Mesenchymal stem cell (in vitro differentiated cells and primary cell): ENCODE data around the gene AHCY.
A peak's percentile ranks its signal among the peaks of the same experiment; 100 is the strongest.
"Not testable (repeated sequence)": the region's sequence is repeated elsewhere in the genome, so short reads cannot be mapped to it uniquely, and the experiment has no call there.

Experiments used
- DNase-seq: peaks from one replicate; pipeline ENCODE4 v3.0.0-alpha.2; 2013
- H2AFZ ChIP-seq: one replicate; pipeline ENCODE4 v1.6.1; 2013; ENCODE audit warnings: low read depth, mild to moderate bottlenecking, control low read depth, inconsistent platforms, low read length, moderate library complexity
- H2AK5ac ChIP-seq: 2 replicates; pipeline ENCODE4 v1.6.1; 2013; ENCODE audit warnings: low read length, moderate library complexity, mild to moderate bottlenecking, inconsistent platforms; ENCODE audit not compliant: severe bottlenecking
- H2BK120ac ChIP-seq: one replicate; pipeline ENCODE4 v1.6.1; 2013; ENCODE audit warnings: low read depth, mild to moderate bottlenecking, inconsistent platforms, low read length, moderate library complexity
- H2BK12ac ChIP-seq, 2 experiments: one replicate each; pipeline ENCODE4 v1.6.1; 2013; ENCODE audit warnings: inconsistent platforms in 2 of 2, low read length in 2 of 2, mild to moderate bottlenecking in 2 of 2, moderate library complexity in 2 of 2, control low read depth in 1 of 2
- H2BK15ac ChIP-seq: one replicate; pipeline ENCODE4 v1.6.1; 2013; ENCODE audit warnings: mild to moderate bottlenecking, low read depth, inconsistent platforms; ENCODE audit not compliant: poor library complexity, severe bottlenecking
- H2BK5ac ChIP-seq: 2 replicates; pipeline ENCODE4 v1.6.1; 2013; ENCODE audit warnings: low read depth, mild to moderate bottlenecking, low read length, control low read depth, inconsistent platforms; ENCODE audit not compliant: poor library complexity, severe bottlenecking
- H3K14ac ChIP-seq, 2 experiments: one replicate each; pipeline ENCODE4 v1.6.1; 2013; ENCODE audit warnings: inconsistent platforms in 2 of 2, low read length in 2 of 2, control low read depth in 1 of 2, mild to moderate bottlenecking in 1 of 2, moderate library complexity in 1 of 2
- H3K18ac ChIP-seq, 2 experiments: one replicate each; pipeline ENCODE4 v1.6.1; 2013; ENCODE audit warnings: inconsistent platforms in 2 of 2, low read length in 2 of 2, control low read depth in 1 of 2, low read depth in 1 of 2, mild to moderate bottlenecking in 1 of 2
- H3K23ac ChIP-seq, 2 experiments: one replicate each; pipeline ENCODE4 v1.6.1; 2013; ENCODE audit warnings: inconsistent platforms in 2 of 2, low read length in 2 of 2, mild to moderate bottlenecking in 2 of 2, moderate library complexity in 2 of 2, control low read depth in 1 of 2
- H3K27ac ChIP-seq: 2 replicates; pipeline ENCODE4 v1.5.1; 2013; ENCODE audit warnings: mild to moderate bottlenecking, moderate library complexity, low read length, control low read depth, inconsistent platforms; ENCODE audit not compliant: poor library complexity, severe bottlenecking
- H3K27me3 ChIP-seq, 2 experiments: 2 replicates each; pipeline versions ENCODE4 v1.6.1 to v1.7.0; 2013; ENCODE audit warnings: low read length in 2 of 2, mild to moderate bottlenecking in 2 of 2, moderate library complexity in 2 of 2, control low read depth in 1 of 2, inconsistent platforms in 1 of 2; ENCODE audit not compliant: control insufficient read depth in 1 of 2, insufficient read depth in 1 of 2
- H3K36me3 ChIP-seq, 2 experiments: 2 replicates each; pipeline versions ENCODE4 v1.6.1 to v1.7.0; 2013; ENCODE audit warnings: low read length in 2 of 2, control low read depth in 1 of 2, inconsistent platforms in 1 of 2, low read depth in 1 of 2, mild to moderate bottlenecking in 1 of 2; ENCODE audit not compliant: insufficient read depth in 2 of 2, control insufficient read depth in 1 of 2
- H3K4ac ChIP-seq, 2 experiments: one replicate each; pipeline ENCODE4 v1.6.1; 2013; ENCODE audit warnings: inconsistent platforms in 2 of 2, low read length in 2 of 2, mild to moderate bottlenecking in 2 of 2, moderate library complexity in 2 of 2, control low read depth in 1 of 2, low read depth in 1 of 2
- H3K4me1 ChIP-seq: 2 replicates; pipeline ENCODE4 v1.6.1; 2013; ENCODE audit warnings: low read depth, low read length, control low read depth; ENCODE audit not compliant: control insufficient read depth, insufficient read depth
- H3K4me2 ChIP-seq: 2 replicates; pipeline ENCODE4 v1.6.1; 2013; ENCODE audit warnings: low read length, mild to moderate bottlenecking, inconsistent platforms; ENCODE audit not compliant: poor library complexity, severe bottlenecking
- H3K4me3 ChIP-seq, 2 experiments: 2 replicates each; pipeline versions ENCODE4 v1.5.1 to v1.7.0; 2013; ENCODE audit warnings: low read length in 2 of 2, mild to moderate bottlenecking in 2 of 2, control low read depth in 1 of 2, low read depth in 1 of 2; ENCODE audit not compliant: insufficient read depth in 1 of 2
- H3K79me1 ChIP-seq: replicated peaks from 2 replicates; pipeline ENCODE4 v1.6.1; 2013; ENCODE audit warnings: mild to moderate bottlenecking, control low read depth, low read length, inconsistent platforms; ENCODE audit not compliant: poor library complexity, severe bottlenecking
- H3K9ac ChIP-seq: 2 replicates; pipeline ENCODE4 v1.7.0; 2013; ENCODE audit warnings: mild to moderate bottlenecking, low read length, moderate library complexity
- H3K9me3 ChIP-seq: 2 replicates; pipeline ENCODE4 v1.7.0; 2013; ENCODE audit warnings: mild to moderate bottlenecking, low read length; ENCODE audit not compliant: control insufficient read depth
- H4K8ac ChIP-seq: one replicate; pipeline ENCODE4 v1.6.1; 2013; ENCODE audit warnings: inconsistent platforms, mild to moderate bottlenecking, low read length, moderate library complexity
- H4K91ac ChIP-seq: one replicate; pipeline ENCODE4 v1.6.1; 2013; ENCODE audit warnings: mild to moderate bottlenecking, low read length, inconsistent platforms
- WGBS: methylation state at CpG from one replicate; pipeline ENCODE4 v1.1.7; 2013; ENCODE audit warnings: mixed read lengths; 5-methylcytosine and 5-hydroxymethylcytosine counted together

The AHCY gene

DNA sequence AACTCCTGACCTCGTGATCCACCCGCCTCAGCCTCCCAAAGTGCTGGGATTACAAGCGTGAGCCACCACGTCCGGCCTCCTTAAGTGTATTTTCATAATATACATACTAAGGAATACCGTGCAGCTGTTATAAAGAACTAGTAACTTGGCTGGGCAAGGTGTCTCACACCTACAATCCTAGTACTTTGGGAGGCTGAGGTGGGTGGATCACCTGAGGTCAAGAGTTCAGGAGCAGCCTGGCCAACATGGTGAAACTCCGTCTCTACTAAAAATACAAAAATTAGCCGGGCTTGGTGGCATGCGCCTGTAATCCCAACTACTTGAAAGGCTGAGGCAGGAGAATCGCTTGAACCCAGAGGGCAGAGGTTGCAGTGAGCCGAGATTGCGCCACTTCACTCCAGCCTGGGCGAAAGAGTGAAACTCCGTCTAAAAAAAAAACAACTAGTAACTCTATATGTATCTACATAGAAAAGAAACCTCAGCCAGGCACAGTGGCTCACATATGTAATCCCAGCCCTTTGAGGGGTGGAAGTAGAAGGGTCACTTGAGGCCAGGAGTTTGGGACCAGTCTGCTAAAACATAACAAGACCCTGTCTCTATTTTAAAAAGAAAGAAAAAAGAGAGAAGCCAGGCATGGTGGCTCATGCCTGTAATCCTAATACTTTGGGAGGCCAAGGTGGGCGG is 27.8 kb upstream of the AHCY start:
- not testable (repeated sequence) for H3K4me3 ChIP-seq, H2AFZ ChIP-seq, DNase-seq, H4K8ac ChIP-seq, H2BK5ac ChIP-seq, H3K9ac ChIP-seq, H3K36me3 ChIP-seq, H2BK15ac ChIP-seq, H3K4me2 ChIP-seq, H3K14ac ChIP-seq, H3K18ac ChIP-seq, H2BK120ac ChIP-seq, H3K9me3 ChIP-seq, H4K91ac ChIP-seq, H3K79me1 ChIP-seq, H3K23ac ChIP-seq, H3K27me3 ChIP-seq, H3K4me1 ChIP-seq, H2BK12ac ChIP-seq, H3K4ac ChIP-seq, H3K27ac ChIP-seq, H2AK5ac ChIP-seq
- WGBS = 97% methylated on average over 6 of the region's 15 CpGs

DNA sequence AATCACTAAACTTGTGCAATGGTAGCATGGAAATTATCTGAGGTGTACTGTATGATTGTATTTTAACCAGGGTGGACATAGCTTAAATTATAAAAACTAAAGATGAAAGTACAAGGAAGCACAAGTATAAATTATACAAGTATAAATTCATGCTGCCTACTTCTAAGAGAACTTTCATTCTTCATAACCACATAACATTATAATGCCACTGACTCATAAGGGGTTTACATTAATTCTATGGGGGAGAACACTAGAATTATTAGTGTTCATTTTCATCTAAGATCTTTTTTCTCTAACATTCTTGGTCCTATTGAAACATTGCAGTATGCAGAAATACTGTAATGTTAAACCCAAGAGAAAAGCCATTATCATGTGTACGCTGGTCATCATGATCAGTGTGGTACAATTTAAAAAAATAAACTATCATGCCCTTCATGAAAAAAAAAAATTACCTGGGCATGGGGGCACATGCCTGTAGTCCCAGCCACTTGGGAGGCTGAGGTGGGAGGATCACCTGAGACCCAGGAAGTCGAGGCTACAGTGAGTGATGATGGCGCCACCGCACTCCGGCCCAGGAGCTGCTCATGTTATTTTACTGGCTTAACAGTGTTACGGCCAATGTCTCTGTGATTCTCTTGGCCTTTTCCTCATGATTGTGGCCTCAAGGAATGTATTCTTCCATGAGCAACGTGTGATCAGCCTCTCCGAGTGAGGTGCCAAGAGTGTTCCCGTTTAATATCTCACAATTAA is 25.9 kb upstream of the AHCY start:
- no peak overlapping the region for H2BK5ac ChIP-seq
- H3K9ac ChIP-seq = no peak overlapping the region
- no peak overlapping the region for H3K27ac ChIP-seq
- H4K91ac ChIP-seq = no peak overlapping the region
- no peak overlapping the region for H3K4me3 ChIP-seq
- no peak overlapping the region for H3K14ac ChIP-seq
- H3K23ac ChIP-seq = no peak overlapping the region
- H4K8ac ChIP-seq = no peak overlapping the region
- H3K27me3 ChIP-seq = no peaks in the 10 kb centered on the region
- H2AFZ ChIP-seq = no peak overlapping the region
- H3K18ac ChIP-seq = no peak overlapping the region
- no peak overlapping the region for H2BK120ac ChIP-seq
- no peaks in the 10 kb centered on the region for H3K9me3 ChIP-seq
- H3K4ac ChIP-seq = no peak overlapping the region
- no peak overlapping the region for H3K4me2 ChIP-seq
- no peak overlapping the region for H2BK15ac ChIP-seq
- H3K79me1 ChIP-seq = no peaks in the 10 kb centered on the region
- H2AK5ac ChIP-seq = no peak overlapping the region
- no peak overlapping the region for H2BK12ac ChIP-seq
- DNase-seq = no peak
- peaks cover 2% of the 10 kb centered on the region for H3K4me1 ChIP-seq
- 91% methylated on average over 9 of the region's 9 CpGs for WGBS
- no peaks in the 10 kb centered on the region for H3K36me3 ChIP-seq

DNA sequence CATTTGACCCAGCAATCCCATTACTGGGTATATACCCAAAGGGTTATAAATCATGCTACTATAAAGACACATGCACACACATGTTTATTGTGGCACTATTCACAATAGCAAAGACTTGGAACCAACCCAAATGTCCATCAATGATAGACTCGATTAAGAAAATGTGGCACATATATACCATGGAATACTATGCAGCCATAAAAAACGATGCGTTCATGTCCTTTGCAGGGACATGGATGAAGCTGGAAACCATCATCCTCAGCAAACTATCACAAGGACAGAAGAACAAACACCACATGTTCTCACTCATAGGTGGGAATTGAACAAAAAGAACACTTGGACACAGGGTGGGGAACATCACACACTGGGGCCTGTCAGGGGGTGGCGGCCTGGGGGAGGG is 25.1 kb upstream of the AHCY start:
- H4K91ac ChIP-seq, H2BK15ac ChIP-seq, H3K4me3 ChIP-seq, H3K27me3 ChIP-seq, H3K27ac ChIP-seq, H3K4me1 ChIP-seq, H3K4ac ChIP-seq, H3K18ac ChIP-seq, H2AFZ ChIP-seq, H2BK12ac ChIP-seq, H4K8ac ChIP-seq, H3K9me3 ChIP-seq, H2AK5ac ChIP-seq, H3K79me1 ChIP-seq, H2BK120ac ChIP-seq, H3K4me2 ChIP-seq, H3K9ac ChIP-seq, H3K36me3 ChIP-seq, H3K23ac ChIP-seq, H2BK5ac ChIP-seq, DNase-seq, H3K14ac ChIP-seq: not testable (repeated sequence)
- 100% methylated on average over 1 of the region's 4 CpGs for WGBS

DNA sequence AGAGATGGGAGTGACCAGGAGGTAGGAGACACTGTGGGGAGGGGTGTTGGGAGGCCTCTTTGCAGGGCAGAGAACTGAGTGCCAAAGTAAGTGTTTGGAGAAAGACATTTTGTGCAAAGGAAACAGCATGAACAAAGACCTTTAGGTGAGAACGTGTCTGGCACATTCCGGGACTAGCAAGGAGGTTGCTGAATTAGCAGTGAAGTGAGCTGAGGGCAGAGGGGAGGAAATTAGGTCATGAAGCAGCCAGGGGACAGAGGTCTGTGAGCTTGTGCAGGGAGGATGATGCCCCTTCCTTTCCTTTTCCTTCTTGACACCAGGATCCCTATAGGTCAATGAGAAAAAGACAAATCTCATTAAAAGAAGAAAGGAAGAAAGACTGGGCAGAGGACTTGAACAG is 21.4 kb upstream of the AHCY start:
- Histone ChIP-seq H3K27me3 (peaks cover 0 to 4% of the 10 kb centered on the region in 2 experiments), H3K9me3 (no peaks in the 10 kb centered on the region), H2AK5ac (no peak overlapping the region), H3K79me1 (no peaks in the 10 kb centered on the region), H3K27ac (no peak overlapping the region), H2BK12ac (no peak overlapping the region), H3K18ac (peak overlapping the region in 1 of 2 experiments; percentile 19), H3K23ac (no peak overlapping the region), H2BK120ac (no peak overlapping the region), H2BK15ac (no peak overlapping the region), H4K91ac (no peak overlapping the region), H3K9ac (no peak overlapping the region), H2BK5ac (no peak overlapping the region), H3K4me2 (no peak overlapping the region), H3K4ac (no peak overlapping the region), H2AFZ (no peak overlapping the region), H4K8ac (no peak overlapping the region), H3K4me3 (no peak overlapping the region), H3K4me1 (peaks cover 2% of the 10 kb centered on the region), H3K36me3 (no peaks in the 10 kb centered on the region), H3K14ac (no peak overlapping the region)
- no peak for DNase-seq
- WGBS = 20% methylated on average over 2 of the region's 2 CpGs
